Measurements from ENCODE around the gene C5orf58. TPM values are rescaled to one million over a fixed set of nuclear protein-coding genes. Genes with fewer than 3 reads are reported as not detected.

Gene C5orf58
- polyA plus RNA-seq (ENCODE audit: insufficient read length): 0.35 TPM

GRCh38 chr5:170232786-170233185 is at the start of gene C5orf58:
TSS of gene C5orf58 (plus strand) at chr5:170232985. CDS start at chr5:170234977, 1,992 bp downstream.
- DNase-seq: no peak

DNA sequence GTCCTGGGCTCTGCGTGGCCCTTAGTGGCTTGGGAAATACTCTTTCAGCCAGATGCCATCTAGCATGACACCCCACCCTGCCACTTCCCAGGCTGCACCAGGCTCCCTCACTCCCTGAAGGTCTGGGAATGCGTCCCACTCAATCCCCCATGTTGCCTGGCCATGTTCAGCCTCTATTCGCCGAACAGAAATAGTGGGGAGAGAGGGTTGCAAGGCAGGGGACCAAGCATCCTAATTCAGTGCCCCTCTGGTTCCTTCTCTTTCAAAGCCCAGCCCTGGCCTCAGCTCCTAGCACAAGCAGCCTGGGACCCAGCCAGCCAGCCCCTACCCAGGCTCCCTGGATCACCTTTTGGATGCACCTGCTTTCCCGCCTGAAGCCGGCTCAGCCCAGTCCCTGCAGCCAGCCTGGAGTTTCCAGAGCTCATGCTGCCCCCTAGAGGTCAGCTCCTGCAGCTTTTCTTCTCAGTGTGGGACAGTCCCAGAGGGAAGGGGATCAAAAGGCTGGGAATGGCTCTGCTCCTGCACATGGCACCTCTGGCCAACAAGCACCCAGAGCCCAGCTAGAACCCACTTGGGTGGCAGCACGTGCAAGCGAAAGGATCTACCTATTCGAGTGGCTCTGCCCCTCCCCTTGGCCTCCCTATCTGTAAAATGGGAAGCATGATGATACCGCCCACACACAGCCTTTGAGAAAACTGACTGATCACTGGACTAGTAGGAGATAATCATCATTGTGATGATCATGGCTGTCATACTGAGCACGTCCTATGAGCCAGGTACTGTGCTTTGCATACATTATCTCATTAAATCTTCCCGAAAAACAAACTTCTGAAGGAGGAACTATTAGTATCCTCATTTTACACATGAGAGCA is 48.7 kb upstream of the C5orf58 start:
- peak; percentile 47 for DNase-seq

DNA sequence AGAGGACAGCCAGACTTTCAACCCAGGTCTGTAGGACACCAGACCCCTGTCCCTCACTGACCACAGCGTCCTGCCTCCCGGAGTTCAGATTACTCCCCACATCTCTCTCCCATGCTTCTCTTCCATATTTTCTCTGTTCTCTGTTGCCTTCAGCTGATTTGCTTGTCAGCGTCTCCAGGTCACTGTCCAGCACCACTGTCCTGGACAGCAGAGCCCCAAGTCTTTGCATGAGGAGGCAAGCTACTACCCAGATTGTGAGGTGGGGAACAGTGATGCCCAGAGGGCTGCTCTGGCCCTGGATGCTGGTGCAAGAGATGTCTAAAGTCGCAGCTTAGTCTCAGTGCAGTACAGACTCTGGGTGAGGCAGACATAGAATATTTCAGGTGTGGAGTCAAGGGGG is 48.0 kb upstream of the C5orf58 start:
- no peak for DNase-seq

DNA sequence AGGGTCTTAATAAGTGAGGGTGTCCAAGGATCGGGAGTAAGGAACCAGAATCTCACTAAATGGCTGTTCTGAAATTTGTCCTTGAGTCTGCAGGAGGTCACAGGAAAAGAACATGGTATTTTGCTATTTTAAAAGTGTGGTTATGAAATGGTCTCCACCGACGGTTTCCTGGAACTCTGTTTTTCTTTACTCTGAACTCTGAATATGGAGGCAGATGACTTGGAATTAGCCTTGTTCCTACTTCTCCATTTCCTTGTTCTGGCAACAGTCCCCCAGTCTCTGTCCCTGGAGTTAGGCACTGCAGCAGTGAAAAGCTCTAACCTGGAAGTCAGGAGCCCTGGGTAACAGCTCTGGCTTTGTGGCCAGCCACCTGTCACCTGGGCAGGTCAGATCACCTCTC is 46.6 kb upstream of the C5orf58 start:
- DNase-seq: no peak

GRCh38 chr5:170186856-170187255 is 45.9 kb upstream of the C5orf58 start:
- DNase-seq: no peak

DNA sequence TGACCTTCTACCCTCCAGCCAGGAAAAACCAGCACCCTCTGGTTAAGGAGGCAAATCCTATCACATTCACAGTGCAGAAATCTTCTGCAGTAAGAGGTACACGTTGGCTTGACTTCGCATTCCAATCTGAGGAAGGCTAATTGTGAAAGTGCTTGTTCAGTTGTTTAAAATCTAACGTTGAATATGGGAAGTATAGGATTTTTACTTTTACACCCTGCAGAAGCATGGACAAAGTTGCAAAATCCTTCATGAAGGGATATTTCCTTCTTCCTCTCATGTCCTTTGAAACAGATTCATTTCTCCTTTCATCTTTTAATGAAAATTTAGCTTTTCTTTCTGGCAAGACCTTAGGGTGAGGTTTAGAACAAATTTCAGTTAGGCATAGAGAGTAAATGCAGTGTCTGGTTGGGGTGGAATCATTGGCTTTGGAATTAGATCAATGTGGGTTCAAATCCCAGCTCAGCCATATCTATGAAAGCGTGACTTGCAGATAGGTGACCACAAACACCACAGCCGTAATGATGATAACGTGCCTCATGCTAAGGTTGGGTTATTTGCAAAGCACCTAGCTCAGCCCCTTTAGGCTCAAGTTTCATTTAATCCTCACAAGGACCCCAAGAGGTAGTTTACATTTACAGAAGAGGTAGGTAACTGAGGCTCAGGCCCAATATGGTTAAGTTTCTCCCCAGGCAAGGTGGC is 42.2 kb upstream of the C5orf58 start:
- no peak for DNase-seq

GRCh38 chr5:170192829-170193228 is 40.0 kb upstream of the C5orf58 start:
- no peak for DNase-seq

GRCh38 chr5:170195961-170196360 is 36.8 kb upstream of the C5orf58 start:
- no peak for DNase-seq

GRCh38 chr5:170200876-170201275 is 31.9 kb upstream of the C5orf58 start:
- no peak for DNase-seq

GRCh38 chr5:170201311-170201710 is 31.5 kb upstream of the C5orf58 start:
- DNase-seq: no peak

DNA sequence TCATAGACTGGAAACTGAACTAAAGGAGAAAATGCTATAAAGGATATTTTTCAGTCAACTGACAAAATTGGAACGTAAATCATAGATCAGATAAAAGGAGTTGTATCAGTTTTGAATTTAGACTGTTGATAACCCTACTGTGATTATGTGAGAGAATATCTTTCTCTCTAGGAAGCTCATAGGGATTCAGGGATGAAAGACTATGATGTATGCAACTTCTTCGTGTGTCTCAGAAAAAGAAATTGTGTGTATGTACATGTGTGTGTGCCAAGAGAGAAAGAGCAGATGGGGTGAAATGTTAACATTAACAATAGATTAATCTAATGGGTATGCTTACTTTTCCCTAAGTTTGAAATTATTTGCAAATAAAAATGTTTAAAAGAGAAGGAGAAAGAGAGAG is 30.7 kb upstream of the C5orf58 start:
- no peak for DNase-seq

- DNase-seq: no peak
Measured at GRCh38 chr5:170204202-170204601, 28.6 kb upstream of the C5orf58 start.

- DNase-seq: no peak
Measured at GRCh38 chr5:170206216-170206615, 26.6 kb upstream of the C5orf58 start.

- no peak for DNase-seq
Measured at GRCh38 chr5:170206958-170207357, 25.8 kb upstream of the C5orf58 start.

DNA sequence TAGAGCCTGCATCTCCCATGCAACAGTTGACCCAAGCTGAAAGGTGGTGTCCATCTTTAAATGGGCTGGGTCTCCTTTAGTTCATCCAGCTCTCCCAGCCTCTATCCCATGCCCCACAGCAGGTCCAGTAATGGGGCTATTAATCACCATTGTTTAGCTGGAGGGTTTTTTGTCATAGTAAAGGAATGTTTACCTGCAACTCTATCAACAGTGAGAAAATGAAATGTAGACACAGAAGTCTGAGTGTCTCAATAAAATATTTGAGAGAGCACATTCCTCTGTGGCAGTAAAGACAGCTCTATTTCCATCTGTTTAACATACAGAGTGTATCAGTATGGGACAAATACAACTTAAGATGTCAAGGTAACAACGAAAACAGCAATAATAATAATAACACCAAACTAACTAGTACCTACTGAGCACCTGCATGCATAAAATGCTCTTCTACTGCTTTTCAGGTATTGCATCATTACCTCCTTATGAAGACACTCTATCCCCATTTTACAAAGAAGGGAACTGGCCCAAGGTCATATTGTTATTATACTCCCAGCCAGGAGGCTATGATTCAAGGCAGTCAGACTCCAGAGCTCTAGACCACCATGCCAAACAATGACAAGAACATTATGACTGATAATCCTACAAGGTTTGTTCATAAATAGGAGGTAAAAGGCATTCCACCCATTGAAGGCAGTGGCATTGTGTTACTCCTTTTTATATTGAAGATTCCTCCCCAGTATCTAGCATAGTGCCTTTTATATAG is 21.0 kb upstream of the C5orf58 start:
- DNase-seq: no peak

- DNase-seq: peak; percentile 76
Measured at GRCh38 chr5:170216257-170216864, 16.4 kb upstream of the C5orf58 start.

DNA sequence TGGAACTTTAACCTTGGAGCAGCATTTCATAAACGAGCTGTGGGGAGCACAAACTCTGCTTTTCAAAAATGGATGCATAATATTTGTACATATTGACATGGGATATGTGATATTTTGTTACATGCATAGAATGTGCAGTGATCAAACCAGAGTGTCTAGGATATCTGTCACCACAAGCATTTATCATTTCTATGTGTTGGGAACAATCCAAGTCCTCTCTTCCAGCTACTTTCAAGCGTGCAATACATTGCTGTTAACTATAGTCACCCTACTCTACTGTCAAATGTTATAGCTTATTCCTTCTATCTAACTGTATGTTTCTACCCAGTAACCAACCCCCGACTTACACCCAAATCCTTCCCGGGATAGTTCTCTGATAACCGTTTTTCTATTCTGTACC is 15.0 kb upstream of the C5orf58 start:
- DNase-seq: no peak

DNA sequence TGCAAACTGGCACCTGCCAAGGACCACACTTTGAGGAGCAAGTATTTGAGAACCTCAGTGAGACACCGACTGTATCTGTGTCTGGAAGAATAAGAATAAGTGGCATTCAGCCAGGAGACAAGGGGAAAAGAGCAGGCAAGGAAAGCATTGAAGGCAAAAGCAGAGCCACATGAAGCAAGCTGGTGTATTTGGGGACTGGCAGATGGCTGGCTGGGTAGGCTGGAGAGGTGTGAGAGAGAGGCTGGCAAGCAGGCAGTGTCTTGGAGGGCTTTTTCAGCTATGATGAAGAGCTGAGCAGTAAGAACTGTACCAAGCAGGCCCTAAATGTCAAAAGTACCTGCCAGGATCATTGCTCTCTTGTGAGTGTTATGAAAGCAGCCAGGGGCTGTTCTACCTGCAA is 14.1 kb upstream of the C5orf58 start:
- no peak for DNase-seq

GRCh38 chr5:170219615-170220014 is 13.2 kb upstream of the C5orf58 start:
- no peak for DNase-seq

- DNase-seq: no peak
Measured at GRCh38 chr5:170220191-170220590, 12.6 kb upstream of the C5orf58 start.

GRCh38 chr5:170221327-170221741 is 11.5 kb upstream of the C5orf58 start:
- peak; percentile 81 for DNase-seq

DNA sequence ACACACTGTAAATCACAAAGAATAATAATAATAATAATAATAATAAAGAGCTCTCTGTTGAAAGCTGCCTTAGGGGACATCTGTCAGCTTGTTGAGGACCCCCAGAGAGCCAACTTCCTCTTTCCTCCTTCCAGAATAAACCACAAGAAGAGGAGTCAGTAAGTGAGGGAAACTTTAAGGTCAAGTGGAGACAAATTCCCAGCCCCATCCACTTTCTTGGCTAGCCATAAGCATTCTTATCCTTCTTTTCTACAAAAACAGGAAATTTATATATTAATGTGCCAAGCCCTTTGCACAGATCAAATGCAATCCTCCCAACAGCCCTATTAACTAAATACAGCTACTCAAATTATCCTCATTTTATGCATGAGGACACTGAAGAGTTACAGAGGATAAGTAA is 9.4 kb upstream of the C5orf58 start:
- DNase-seq: no peak

GRCh38 chr5:170223906-170224305 is 8.9 kb upstream of the C5orf58 start:
- DNase-seq: no peak
